ENCODE measurements around the gene PLA2G2C.

DNA sequence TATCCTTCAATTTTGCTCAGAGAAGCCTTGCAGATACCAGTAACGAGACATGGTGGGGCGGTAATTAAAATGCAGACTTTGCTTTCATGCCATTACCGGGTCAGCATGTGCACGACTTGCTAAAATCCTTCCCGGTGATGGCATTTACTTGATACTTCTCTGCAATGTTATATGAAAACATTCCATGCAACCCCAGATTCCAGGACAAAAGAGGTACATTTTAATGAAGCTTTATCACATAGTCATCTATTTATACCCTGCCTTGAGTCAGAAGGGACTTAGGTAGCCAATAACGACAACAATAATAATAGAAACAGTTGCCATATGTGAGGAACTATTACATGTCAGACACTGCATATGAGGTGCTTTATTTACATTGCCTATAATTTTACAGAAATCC, 29.4 kb upstream of the PLA2G2C start:
- TF ChIP-seq, protein P1, sequence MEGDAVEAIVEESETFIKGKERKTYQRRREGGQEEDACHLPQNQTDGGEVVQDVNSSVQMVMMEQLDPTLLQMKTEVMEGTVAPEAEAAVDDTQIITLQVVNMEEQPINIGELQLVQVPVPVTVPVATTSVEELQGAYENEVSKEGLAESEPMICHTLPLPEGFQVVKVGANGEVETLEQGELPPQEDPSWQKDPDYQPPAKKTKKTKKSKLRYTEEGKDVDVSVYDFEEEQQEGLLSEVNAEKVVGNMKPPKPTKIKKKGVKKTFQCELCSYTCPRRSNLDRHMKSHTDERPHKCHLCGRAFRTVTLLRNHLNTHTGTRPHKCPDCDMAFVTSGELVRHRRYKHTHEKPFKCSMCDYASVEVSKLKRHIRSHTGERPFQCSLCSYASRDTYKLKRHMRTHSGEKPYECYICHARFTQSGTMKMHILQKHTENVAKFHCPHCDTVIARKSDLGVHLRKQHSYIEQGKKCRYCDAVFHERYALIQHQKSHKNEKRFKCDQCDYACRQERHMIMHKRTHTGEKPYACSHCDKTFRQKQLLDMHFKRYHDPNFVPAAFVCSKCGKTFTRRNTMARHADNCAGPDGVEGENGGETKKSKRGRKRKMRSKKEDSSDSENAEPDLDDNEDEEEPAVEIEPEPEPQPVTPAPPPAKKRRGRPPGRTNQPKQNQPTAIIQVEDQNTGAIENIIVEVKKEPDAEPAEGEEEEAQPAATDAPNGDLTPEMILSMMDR (tag by site-specific recombination; IDR thresholded peaks at IDR 0.05): no peak
- TF ChIP-seq ZNF239 (tag by site-specific recombination; IDR thresholded peaks at IDR 0.05): no peak
- no peak for TF ChIP-seq ZSCAN30 (tag by site-specific recombination; IDR thresholded peaks at IDR 0.05)
- no peak for TF ChIP-seq ZNF114 (tag by site-specific recombination; IDR thresholded peaks at IDR 0.05)
- TF ChIP-seq KLF1 (tag by site-specific recombination; IDR thresholded peaks at IDR 0.05): no peak
- TF ChIP-seq HOXA7 (CRISPR knock-in tag; IDR thresholded peaks at IDR 0.05; ENCODE audit: borderline replicate concordance): no peak
- TF ChIP-seq ZNF211 (tag by site-specific recombination; IDR thresholded peaks at IDR 0.05; ENCODE audit: low read depth): no peak
- no peak for TF ChIP-seq ZNF394 (tag by site-specific recombination; IDR thresholded peaks at IDR 0.05; ENCODE audit: borderline replicate concordance)

All from HEK293 (cell line).